Keratinocyte (primary cell): ENCODE data around the gene TPBGL. TPM values are rescaled to one million over a fixed set of nuclear protein-coding genes. Genes with fewer than 3 reads are reported as not detected.

ENCODE experiments used
- DNase-seq: peaks from one replicate; pipeline ENCODE4 v3.0.0-alpha.2; 2011; ENCODE audit warnings: low read depth, missing footprints, low spot score
- FAIRE-seq: peaks from 2 replicates; lab custom pipeline; 2011; peaks lifted over from hg19 to GRCh38; lab: Jason Lieb, UNC
- H2AFZ ChIP-seq: 2 replicates; pipeline ENCODE4 v1.6.0; 2012; ENCODE audit warnings: low read length, control low read depth, inconsistent platforms; ENCODE audit not compliant: control insufficient read depth
- H3K27ac ChIP-seq: 2 replicates; pipeline ENCODE4 v1.5.1; 2011; ENCODE audit warnings: low read length; ENCODE audit not compliant: control insufficient read depth, insufficient read depth
- H3K27me3 ChIP-seq: 3 replicates; pipeline ENCODE4 v1.6.0; 2011; ENCODE audit warnings: low read length; ENCODE audit not compliant: control insufficient read depth, insufficient read depth; ENCODE audit errors: extremely low read depth
- H3K36me3 ChIP-seq, 2 experiments: 2 replicates in 1 of 2; 3 replicates in 1 of 2; pipeline ENCODE4 v1.5.1; 2011; ENCODE audit warnings: low read length in 2 of 2, mild to moderate bottlenecking in 1 of 2; ENCODE audit not compliant: control insufficient read depth in 2 of 2, insufficient read depth in 2 of 2; ENCODE audit errors: extremely low read depth in 1 of 2
- H3K4me1 ChIP-seq: 3 replicates; pipeline ENCODE4 v1.5.1; 2011; ENCODE audit warnings: low read length; ENCODE audit not compliant: control insufficient read depth, insufficient read depth; ENCODE audit errors: extremely low read depth
- H3K4me2 ChIP-seq: 3 replicates; pipeline ENCODE4 v1.6.0; 2011; ENCODE audit warnings: low read depth, low read length; ENCODE audit not compliant: control insufficient read depth, insufficient read depth; ENCODE audit errors: extremely low read depth
- H3K4me3 ChIP-seq, 3 experiments: fragments of 200-600 bp in 1 of 3; sonication (generic) in 1 of 3; 2 replicates in 2 of 3; 3 replicates in 1 of 3; pipeline ENCODE4 v1.5.1; 2011 to 2016; ENCODE audit warnings: low read length in 3 of 3, mild to moderate bottlenecking in 3 of 3, control low read depth in 2 of 3, inconsistent platforms in 1 of 3, low read depth in 1 of 3, mixed read lengths in 1 of 3, mixed run types in 1 of 3, moderate library complexity in 1 of 3; ENCODE audit not compliant: control insufficient read depth in 2 of 3, insufficient read depth in 2 of 3; ENCODE audit errors: extremely low read depth in 1 of 3
- H3K79me2 ChIP-seq: 2 replicates; pipeline ENCODE4 v1.6.0; 2012; ENCODE audit warnings: low read length; ENCODE audit not compliant: control insufficient read depth, insufficient read depth
- H3K9ac ChIP-seq: 3 replicates; pipeline ENCODE4 v1.6.0; 2011; ENCODE audit warnings: low read length; ENCODE audit not compliant: control insufficient read depth, insufficient read depth; ENCODE audit errors: extremely low read depth
- H3K9me1 ChIP-seq: 3 replicates; pipeline ENCODE4 v1.6.0; 2011; ENCODE audit warnings: low read length; ENCODE audit not compliant: control insufficient read depth, insufficient read depth; ENCODE audit errors: extremely low read depth
- H3K9me3 ChIP-seq: 2 replicates; pipeline ENCODE4 v1.5.1; 2012; ENCODE audit warnings: low read depth, low read length; ENCODE audit not compliant: control insufficient read depth
- H4K20me1 ChIP-seq: 3 replicates; pipeline ENCODE4 v1.6.0; 2011; ENCODE audit warnings: low read length; ENCODE audit not compliant: control insufficient read depth, insufficient read depth; ENCODE audit errors: extremely low read depth
- EZH2 ChIP-seq: IDR thresholded peaks from one replicate; pipeline ENCODE4 v1.6.1; 2012; ENCODE audit warnings: inconsistent platforms, mild to moderate bottlenecking, low read length, moderate library complexity
- dilution Hi-C: fragments of 300-500 bp; cut with MboI; formaldehyde crosslinking; loops from one replicate; pipeline ENCODE4 v1.7.0; 2020; ENCODE audit warnings: low sequenced_read_pairs; ENCODE audit not compliant: extremely low pct_ligation_motif_present
- polyA plus RNA-seq, 5 experiments: library from polyadenylated mRNA; depleted of rRNA in 3 of 5; stranded (reverse) in 3 of 5; stranded (forward) in 1 of 5; unstranded in 1 of 5; fragments of >200 nt; gene quantifications; 1 replicate in 1 of 5; 2 replicates in 3 of 5; 3 replicates in 1 of 5; pipeline versions ENCODE4 v1.2.1 to v1.2.3, GENCODE V29; 2011 to 2012; ENCODE audit warnings: missing spikeins in 2 of 5, low read depth in 1 of 5, low replicate concordance in 1 of 5
- TF ChIP-seq, protein P1 (sequence below), 3 experiments: IDR thresholded peaks in 1 of 3; conservative IDR thresholded peaks in 1 of 3; optimal IDR thresholded peaks in 1 of 3; 2 replicates in 2 of 3; 3 replicates in 1 of 3; pipeline versions ENCODE3 to v1.5.1; 2011; ENCODE audit warnings: low read length in 3 of 3, mild to moderate bottlenecking in 3 of 3, moderate library complexity in 2 of 3, control low read depth in 1 of 3, inconsistent platforms in 1 of 3; ENCODE audit not compliant: insufficient read depth in 2 of 3; ENCODE audit errors: extremely low read depth in 1 of 3

Gene TPBGL
- polyA plus RNA-seq, 1 donor (not counting 4 experiments of a cell fraction or from before 2014, with no cell fraction given) = not detected

DNA sequence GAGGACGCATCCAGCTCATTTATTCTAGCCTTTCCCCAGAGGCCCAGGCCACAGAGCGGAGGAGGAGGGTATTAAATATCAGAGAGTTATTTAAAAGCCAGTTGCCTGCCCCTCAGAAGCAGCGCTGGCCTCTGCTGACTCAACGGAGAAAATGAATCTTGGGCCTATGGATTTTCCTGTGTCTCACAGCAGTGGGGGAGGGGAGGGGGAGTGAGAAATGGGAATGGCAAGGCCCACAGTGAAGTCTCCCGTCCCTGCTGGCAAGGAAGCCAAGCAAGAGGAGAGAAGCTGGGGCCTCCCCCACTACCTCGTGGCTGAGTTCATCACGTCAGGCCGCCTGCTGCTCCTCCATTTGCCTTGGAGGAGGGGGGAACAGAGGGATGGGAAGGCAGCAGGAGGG, 4.5 kb upstream of the TPBGL start:
- DNase-seq = no peak

DNA sequence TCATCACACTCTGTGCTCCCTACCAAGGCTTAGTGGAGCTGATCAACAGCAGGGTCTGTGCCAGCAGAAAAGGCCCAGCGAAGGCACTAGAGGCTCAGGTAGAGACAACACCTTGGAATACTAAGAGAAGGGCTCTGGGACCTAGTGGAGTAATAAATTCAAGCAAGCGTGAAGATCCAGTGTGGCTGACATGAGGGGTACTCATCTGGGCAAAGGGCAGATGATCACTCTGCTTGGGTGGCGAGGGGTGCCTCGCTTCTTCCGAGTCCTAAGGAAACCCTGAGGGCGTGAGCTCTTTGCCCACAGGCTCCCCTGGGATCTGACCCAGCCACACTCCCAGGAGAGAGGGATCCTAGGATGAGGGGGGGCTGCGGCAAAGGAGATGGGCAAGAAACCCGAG, 3.5 kb upstream of the TPBGL start:
- no peak overlapping the region for H2AFZ ChIP-seq
- H3K9ac ChIP-seq = no peak overlapping the region
- no peaks in the 10 kb centered on the region for H3K9me1 ChIP-seq
- H3K36me3 ChIP-seq = no peaks in the 10 kb centered on the region
- no peak overlapping the region for H3K4me3 ChIP-seq
- FAIRE-seq (no peak), DNase-seq (no peak)
- dilution Hi-C loops = no loop called here
- H3K4me1 ChIP-seq = no peaks in the 10 kb centered on the region
- peaks cover 28% of the 10 kb centered on the region for H3K27me3 ChIP-seq
- H3K27ac ChIP-seq = no peak overlapping the region
- H3K79me2 ChIP-seq = no peaks in the 10 kb centered on the region
- no peak overlapping the region for H3K4me2 ChIP-seq
- H3K9me3 ChIP-seq = no peaks in the 10 kb centered on the region
- TF ChIP-seq, protein P1, sequence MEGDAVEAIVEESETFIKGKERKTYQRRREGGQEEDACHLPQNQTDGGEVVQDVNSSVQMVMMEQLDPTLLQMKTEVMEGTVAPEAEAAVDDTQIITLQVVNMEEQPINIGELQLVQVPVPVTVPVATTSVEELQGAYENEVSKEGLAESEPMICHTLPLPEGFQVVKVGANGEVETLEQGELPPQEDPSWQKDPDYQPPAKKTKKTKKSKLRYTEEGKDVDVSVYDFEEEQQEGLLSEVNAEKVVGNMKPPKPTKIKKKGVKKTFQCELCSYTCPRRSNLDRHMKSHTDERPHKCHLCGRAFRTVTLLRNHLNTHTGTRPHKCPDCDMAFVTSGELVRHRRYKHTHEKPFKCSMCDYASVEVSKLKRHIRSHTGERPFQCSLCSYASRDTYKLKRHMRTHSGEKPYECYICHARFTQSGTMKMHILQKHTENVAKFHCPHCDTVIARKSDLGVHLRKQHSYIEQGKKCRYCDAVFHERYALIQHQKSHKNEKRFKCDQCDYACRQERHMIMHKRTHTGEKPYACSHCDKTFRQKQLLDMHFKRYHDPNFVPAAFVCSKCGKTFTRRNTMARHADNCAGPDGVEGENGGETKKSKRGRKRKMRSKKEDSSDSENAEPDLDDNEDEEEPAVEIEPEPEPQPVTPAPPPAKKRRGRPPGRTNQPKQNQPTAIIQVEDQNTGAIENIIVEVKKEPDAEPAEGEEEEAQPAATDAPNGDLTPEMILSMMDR (optimal IDR thresholded peaks at IDR 0.05 in 1 of 3, IDR thresholded peaks at IDR 0.05 in 1 of 3, conservative IDR thresholded peaks at IDR 0.05 in 1 of 3; ENCODE audit: extremely low read depth in 1 of 3, insufficient read depth in 2 of 3, low read length in 3 of 3) = no peak
- TF ChIP-seq EZH2 = no peak
- peaks cover 8% of the 10 kb centered on the region for H4K20me1 ChIP-seq

More for the DNA sequence above, 4.5 kb upstream of the TPBGL start:
- TF ChIP-seq, protein P1 (optimal IDR thresholded peaks at IDR 0.05 in 1 of 3, IDR thresholded peaks at IDR 0.05 in 1 of 3, conservative IDR thresholded peaks at IDR 0.05 in 1 of 3; ENCODE audit: extremely low read depth in 1 of 3, insufficient read depth in 2 of 3, low read length in 3 of 3) = no peak
- TF ChIP-seq EZH2 = no peak
- H3K79me2 ChIP-seq = no peaks in the 10 kb centered on the region
- H3K36me3 ChIP-seq = no peaks in the 10 kb centered on the region
- peaks cover 24% of the 10 kb centered on the region for H3K27me3 ChIP-seq
- FAIRE-seq = no peak
- H3K4me2 ChIP-seq = no peak overlapping the region
- H2AFZ ChIP-seq = no peak overlapping the region
- dilution Hi-C loops = no loop called here
- no peak overlapping the region for H3K4me3 ChIP-seq
- no peaks in the 10 kb centered on the region for H3K9me3 ChIP-seq
- H3K9ac ChIP-seq = no peak overlapping the region
- H3K9me1 ChIP-seq = no peaks in the 10 kb centered on the region
- H3K4me1 ChIP-seq = no peaks in the 10 kb centered on the region
- H3K27ac ChIP-seq = no peak overlapping the region
- H4K20me1 ChIP-seq = peaks cover 8% of the 10 kb centered on the region
